ENCODE results near the gene C16orf74. TPM values are rescaled to one million over a fixed set of nuclear protein-coding genes. Genes with fewer than 3 reads are reported as not detected.

The C16orf74 gene
- total RNA-seq, 2 experiments from 2014 or later = 2.1 to 2.9 TPM

- ATAC-seq (ENCODE audit: poor library complexity) = no peak
- no peaks in the 10 kb centered on the region for H3K36me3 Mint-ChIP-seq (ENCODE audit: low read depth)
- H3K27ac Mint-ChIP-seq = no peak overlapping the region
- TF ChIP-seq CTCF (IDR thresholded peaks at IDR 0.05) = no peak
- no peaks in the 10 kb centered on the region for H3K27me3 Mint-ChIP-seq
- no peak overlapping the region for H3K27ac ChIP-seq (ENCODE audit: low read depth in 1 of 2, low read length in 2 of 2)
- ChIA-PET CTCF (no interaction called here), POLR2A (no interaction called here)
- no peaks in the 10 kb centered on the region for H3K36me3 ChIP-seq (ENCODE audit: insufficient read depth, low read length)
- H3K4me1 ChIP-seq (ENCODE audit: insufficient read depth, low read length) = peaks cover 36% of the 10 kb centered on the region
- no peak overlapping the region for H3K4me3 ChIP-seq (ENCODE audit: low read length)
- H3K4me1 Mint-ChIP-seq (ENCODE audit: low read depth) = peaks cover 24% of the 10 kb centered on the region
- H3K4me3 Mint-ChIP-seq = no peak overlapping the region
- no peaks in the 10 kb centered on the region for H3K9me3 Mint-ChIP-seq
- intact Hi-C loops (cut with DNase I, micrococcal nuclease) = no loop called here
- no peaks in the 10 kb centered on the region for H3K27me3 ChIP-seq (ENCODE audit: control insufficient read depth in 1 of 2, insufficient read depth in 2 of 2, low read length in 2 of 2)
- DNase-seq = no peak
- no peaks in the 10 kb centered on the region for H3K9me3 ChIP-seq (ENCODE audit: control insufficient read depth in 1 of 2, insufficient read depth in 1 of 2, low read length in 2 of 2)
These were observed 14.0 kb downstream of the C16orf74 start for GRCh38 chr16:85736921-85737320.

DNA sequence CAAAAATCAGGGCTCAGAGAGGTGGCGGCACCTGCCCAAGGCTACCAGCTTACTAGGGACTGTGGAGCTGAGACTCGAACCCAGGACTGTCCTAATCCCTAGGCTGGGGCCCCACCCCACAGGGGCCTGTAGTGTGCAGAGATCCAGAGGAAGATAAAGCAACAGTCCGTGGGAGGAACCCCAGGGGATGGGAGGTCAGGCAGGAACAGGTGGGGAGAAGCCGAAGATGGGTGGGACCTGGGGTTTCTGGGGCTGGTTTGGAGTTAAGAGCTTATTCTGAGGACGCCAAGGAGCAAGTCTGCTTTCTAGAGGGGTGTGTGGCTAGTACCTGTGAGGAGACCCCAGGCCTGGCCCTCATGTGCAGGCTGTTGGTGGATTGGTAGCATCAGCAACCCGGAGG is 14.9 kb downstream of the C16orf74 start:
- Mint-ChIP-seq H3K27me3 (no peaks in the 10 kb centered on the region), H3K36me3 (ENCODE audit: low read depth) (no peaks in the 10 kb centered on the region), H3K27ac (peak overlapping the region; percentile 81), H3K4me1 (ENCODE audit: low read depth) (peaks cover 24% of the 10 kb centered on the region), H3K4me3 (peak overlapping the region; percentile 79), H3K9me3 (no peaks in the 10 kb centered on the region)
- no peak for TF ChIP-seq CTCF (IDR thresholded peaks at IDR 0.05)
- Histone ChIP-seq H3K36me3 (ENCODE audit: insufficient read depth, low read length) (no peaks in the 10 kb centered on the region), H3K4me1 (ENCODE audit: insufficient read depth, low read length) (peaks cover 36% of the 10 kb centered on the region), H3K9me3 (ENCODE audit: control insufficient read depth in 1 of 2, insufficient read depth in 1 of 2, low read length in 2 of 2) (no peaks in the 10 kb centered on the region), H3K4me3 (ENCODE audit: low read length) (peak overlapping the region; percentile 46), H3K27ac (ENCODE audit: low read depth in 1 of 2, low read length in 2 of 2) (no peak overlapping the region), H3K27me3 (ENCODE audit: control insufficient read depth in 1 of 2, insufficient read depth in 2 of 2, low read length in 2 of 2) (no peaks in the 10 kb centered on the region)
- ATAC-seq (ENCODE audit: poor library complexity) (no peak), DNase-seq (no peak)
- CTCF ChIA-PET = no interaction called here
- intact Hi-C loops (cut with DNase I, micrococcal nuclease) = no loop called here
- POLR2A ChIA-PET = no interaction called here

- peak overlapping the region; percentile 81 for H3K27ac Mint-ChIP-seq
- ChIA-PET CTCF (no interaction called here), POLR2A (interaction anchor here (1.1 kb wide), 1 partner anchor 201 kb away, joined by 6 read pairs; no protein-coding TSS in a partner anchor)
- H3K36me3 Mint-ChIP-seq (ENCODE audit: low read depth) = no peaks in the 10 kb centered on the region
- no peak for TF ChIP-seq CTCF (IDR thresholded peaks at IDR 0.05)
- peaks cover 36% of the 10 kb centered on the region for H3K4me1 ChIP-seq (ENCODE audit: insufficient read depth, low read length)
- H3K9me3 Mint-ChIP-seq = no peaks in the 10 kb centered on the region
- peak overlapping the region; percentile 46 for H3K4me3 ChIP-seq (ENCODE audit: low read length)
- peak overlapping the region in 1 of 2 donors; percentile 4 for H3K27ac ChIP-seq (ENCODE audit: low read depth in 1 of 2, low read length in 2 of 2)
- H3K4me3 Mint-ChIP-seq = peak overlapping the region; percentile 79
- DNase-seq (peak; percentile 36 to 80 (median 54)), ATAC-seq (ENCODE audit: poor library complexity) (peak; percentile 95)
- H3K27me3 ChIP-seq (ENCODE audit: control insufficient read depth in 1 of 2, insufficient read depth in 2 of 2, low read length in 2 of 2) = no peaks in the 10 kb centered on the region
- no peaks in the 10 kb centered on the region for H3K9me3 ChIP-seq (ENCODE audit: control insufficient read depth in 1 of 2, insufficient read depth in 1 of 2, low read length in 2 of 2)
- intact Hi-C loops (cut with DNase I, micrococcal nuclease) = no loop called here
- H3K4me1 Mint-ChIP-seq (ENCODE audit: low read depth) = peaks cover 24% of the 10 kb centered on the region
- no peaks in the 10 kb centered on the region for H3K36me3 ChIP-seq (ENCODE audit: insufficient read depth, low read length)
- no peaks in the 10 kb centered on the region for H3K27me3 Mint-ChIP-seq
These were observed 15.7 kb downstream of the C16orf74 start for GRCh38 chr16:85735225-85735635.
